ENCODE data around the gene SPAG6. TPM values are rescaled to one million over a fixed set of nuclear protein-coding genes. Genes with fewer than 3 reads are reported as not detected.

SPAG6 gene
- total and polyA plus RNA-seq, 12 donors = 0.01 TPM; not detected in 11

DNA sequence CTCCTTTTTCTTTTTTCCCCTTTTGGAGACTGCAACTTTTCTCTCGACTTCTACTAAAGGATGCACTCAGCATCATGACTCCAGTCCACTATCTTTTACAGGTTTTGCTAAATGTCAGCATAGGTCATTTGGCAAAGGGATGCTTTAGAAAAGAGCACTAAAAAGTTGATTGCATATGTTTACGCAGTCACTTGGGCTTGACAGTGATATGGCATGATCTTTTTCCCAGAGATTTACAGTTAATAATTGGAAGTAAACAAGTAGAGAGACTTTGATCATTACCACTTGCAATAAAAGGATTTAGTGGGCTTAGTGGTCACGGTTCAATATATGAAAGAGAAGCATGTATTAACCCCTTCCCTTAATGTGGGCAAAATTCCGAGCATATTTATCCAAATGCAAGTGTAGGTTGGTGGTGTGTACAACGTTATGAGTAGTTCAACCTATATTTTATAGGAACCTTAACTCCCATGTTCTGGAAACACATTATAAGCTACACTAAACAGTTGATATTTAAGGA, 22.6 kb upstream of the SPAG6 start:
- ATAC-seq (no peak), DNase-seq (no peak)
- peaks cover 0 to 15% (median 0%) of the 10 kb centered on the region in 9 donors for H3K36me3 ChIP-seq
- H3K27ac ChIP-seq = peak overlapping the region in 2 of 10 donors; percentile 26 to 56
- H3K9me3 ChIP-seq = no peaks in the 10 kb centered on the region
- intact Hi-C loops (cut with DNase I) = loop anchor here in 5 of 10 donors (5.0 to 10.0 kb wide), 6 partner anchors 95 to 828 kb away; partner anchors contain the start of genes DNAJC1 (in 1 of the 5) and PIP4K2A (in 1 of the 5)
- 78 to 85% methylated on average over 5 of the region's 5 CpGs for WGBS, 2 donors
- H3K4me1 ChIP-seq = peaks cover 3 to 63% (median 59%) of the 10 kb centered on the region in 9 donors
- TF ChIP-seq, protein P1, sequence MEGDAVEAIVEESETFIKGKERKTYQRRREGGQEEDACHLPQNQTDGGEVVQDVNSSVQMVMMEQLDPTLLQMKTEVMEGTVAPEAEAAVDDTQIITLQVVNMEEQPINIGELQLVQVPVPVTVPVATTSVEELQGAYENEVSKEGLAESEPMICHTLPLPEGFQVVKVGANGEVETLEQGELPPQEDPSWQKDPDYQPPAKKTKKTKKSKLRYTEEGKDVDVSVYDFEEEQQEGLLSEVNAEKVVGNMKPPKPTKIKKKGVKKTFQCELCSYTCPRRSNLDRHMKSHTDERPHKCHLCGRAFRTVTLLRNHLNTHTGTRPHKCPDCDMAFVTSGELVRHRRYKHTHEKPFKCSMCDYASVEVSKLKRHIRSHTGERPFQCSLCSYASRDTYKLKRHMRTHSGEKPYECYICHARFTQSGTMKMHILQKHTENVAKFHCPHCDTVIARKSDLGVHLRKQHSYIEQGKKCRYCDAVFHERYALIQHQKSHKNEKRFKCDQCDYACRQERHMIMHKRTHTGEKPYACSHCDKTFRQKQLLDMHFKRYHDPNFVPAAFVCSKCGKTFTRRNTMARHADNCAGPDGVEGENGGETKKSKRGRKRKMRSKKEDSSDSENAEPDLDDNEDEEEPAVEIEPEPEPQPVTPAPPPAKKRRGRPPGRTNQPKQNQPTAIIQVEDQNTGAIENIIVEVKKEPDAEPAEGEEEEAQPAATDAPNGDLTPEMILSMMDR (IDR thresholded peaks at IDR 0.05) = no peak
- peak overlapping the region; percentile 57 to 79 (median 73) for H3K4me3 ChIP-seq
- H3K27me3 ChIP-seq = peaks cover 0 to 33% (median 5%) of the 10 kb centered on the region in 7 donors

GRCh38 chr10:22323538-22324305, 21.6 kb upstream of the SPAG6 start:
- H3K4me1 ChIP-seq = peaks cover 3 to 53% (median 49%) of the 10 kb centered on the region in 9 donors
- WGBS, 2 donors = 76 to 85% methylated on average over 5 of the region's 5 CpGs
- H3K4me3 ChIP-seq = peak overlapping the region in 3 of 10 donors; percentile 67 to 79 (median 73)

GRCh38 chr10:22324413-22324812, 20.9 kb upstream of the SPAG6 start:
- peaks cover 0 to 33% (median 5%) of the 10 kb centered on the region in 7 donors for H3K27me3 ChIP-seq
- H3K9me3 ChIP-seq = no peaks in the 10 kb centered on the region
- H3K4me3 ChIP-seq = peak overlapping the region in 7 of 10 donors; percentile 28 to 72 (median 64)
- peaks cover 0 to 32% (median 16%) of the 10 kb centered on the region in 9 donors for H3K36me3 ChIP-seq
- peak overlapping the region in 1 of 10 donors; percentile 60 for H3K27ac ChIP-seq
- intact Hi-C loops (cut with DNase I) = loop anchor here in 5 of 10 donors (2.0 to 10.0 kb wide), 7 partner anchors 97 to 830 kb away; partner anchors contain the start of genes DNAJC1 (in 1 of the 5) and PIP4K2A (in 1 of the 5)
- DNase-seq (no peak), ATAC-seq (no peak)
- TF ChIP-seq, protein P1 (IDR thresholded peaks at IDR 0.05) = no peak
- peaks cover 3 to 49% (median 43%) of the 10 kb centered on the region in 9 donors for H3K4me1 ChIP-seq
- WGBS, 2 donors = 83 to 87% methylated on average over 4 of the region's 4 CpGs

More at GRCh38 chr10:22323538-22324305, 21.6 kb upstream of the SPAG6 start:
- ATAC-seq (no peak), DNase-seq (no peak)
- Histone ChIP-seq H3K27ac (no peak overlapping the region), H3K9me3 (no peaks in the 10 kb centered on the region), H3K36me3 (peaks cover 0 to 25% (median 10%) of the 10 kb centered on the region in 9 donors), H3K27me3 (peaks cover 0 to 33% (median 5%) of the 10 kb centered on the region in 7 donors)
- TF ChIP-seq, protein P1 (IDR thresholded peaks at IDR 0.05) = no peak
- intact Hi-C loops (cut with DNase I) = loop anchor here in 5 of 10 donors (2.0 to 10.0 kb wide), 7 partner anchors 96 to 829 kb away; partner anchors contain the start of genes DNAJC1 (in 1 of the 5) and PIP4K2A (in 1 of the 5)

GRCh38 chr10:22324893-22325271, 20.4 kb upstream of the SPAG6 start:
- intact Hi-C loops (cut with DNase I) = loop anchor here in 5 of 10 donors (2.0 to 10.0 kb wide), 7 partner anchors 98 to 830 kb away; partner anchors contain the start of genes DNAJC1 (in 1 of the 5) and PIP4K2A (in 1 of the 5)
- Histone ChIP-seq H3K9me3 (no peaks in the 10 kb centered on the region), H3K36me3 (peaks cover 0 to 37% (median 21%) of the 10 kb centered on the region in 9 donors), H3K4me3 (peak overlapping the region; percentile 28 to 72 (median 64)), H3K27me3 (peaks cover 0 to 33% (median 5%) of the 10 kb centered on the region in 7 donors), H3K4me1 (peaks cover 3 to 44% (median 38%) of the 10 kb centered on the region in 9 donors), H3K27ac (peak overlapping the region in 7 of 10 donors; percentile 28 to 66 (median 59))
- TF ChIP-seq, protein P1 (IDR thresholded peaks at IDR 0.05) = no peak
- WGBS, 2 donors = 3 to 8% methylated on average over 9 of the region's 9 CpGs
- DNase-seq (no peak), ATAC-seq (no peak)
